ENCODE data around the gene LAMA3.

Gene LAMA3

DNA sequence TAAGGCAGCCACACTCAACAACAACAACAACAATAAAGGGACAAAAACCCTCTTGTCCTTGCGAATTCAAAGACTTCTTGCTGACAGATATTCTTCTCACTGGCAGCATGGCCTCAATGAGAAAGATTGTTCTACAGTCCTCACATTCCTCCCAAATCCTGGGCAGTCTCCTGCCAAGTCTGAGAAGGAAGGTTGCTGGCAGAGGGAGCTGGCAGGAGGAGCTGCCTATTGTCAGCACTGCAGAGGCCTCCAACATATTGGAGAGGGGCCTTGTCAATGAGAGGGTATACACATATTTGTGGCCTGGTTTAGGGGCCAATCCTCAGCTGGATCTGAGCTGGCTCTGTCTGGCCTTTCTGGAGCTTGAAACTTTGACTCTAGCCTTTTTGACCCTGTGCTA, 63.5 kb downstream of the LAMA3 start:
- TF ChIP-seq PAX5 (IDR thresholded peaks at IDR 0.05; ENCODE audit: insufficient read depth, low read length, severe bottlenecking) (no peak), POLR2AphosphoS5 (IDR thresholded peaks at IDR 0.05; ENCODE audit: low read depth, low read length) (no peak), POU2F2 (IDR thresholded peaks at IDR 0.05; ENCODE audit: low read depth, low read length) (no peak), POLR2A (IDR thresholded peaks at IDR 0.05; ENCODE audit: low read depth, low read length) (no peak), SPI1 (IDR thresholded peaks at IDR 0.05; ENCODE audit: low read depth, low read length) (no peak), TAF1 (IDR thresholded peaks at IDR 0.05; ENCODE audit: low read depth, low read length) (no peak)
- no peak for FAIRE-seq
- DNase-seq (ENCODE audit: insufficient read length, low spot score) = no peak

DNA sequence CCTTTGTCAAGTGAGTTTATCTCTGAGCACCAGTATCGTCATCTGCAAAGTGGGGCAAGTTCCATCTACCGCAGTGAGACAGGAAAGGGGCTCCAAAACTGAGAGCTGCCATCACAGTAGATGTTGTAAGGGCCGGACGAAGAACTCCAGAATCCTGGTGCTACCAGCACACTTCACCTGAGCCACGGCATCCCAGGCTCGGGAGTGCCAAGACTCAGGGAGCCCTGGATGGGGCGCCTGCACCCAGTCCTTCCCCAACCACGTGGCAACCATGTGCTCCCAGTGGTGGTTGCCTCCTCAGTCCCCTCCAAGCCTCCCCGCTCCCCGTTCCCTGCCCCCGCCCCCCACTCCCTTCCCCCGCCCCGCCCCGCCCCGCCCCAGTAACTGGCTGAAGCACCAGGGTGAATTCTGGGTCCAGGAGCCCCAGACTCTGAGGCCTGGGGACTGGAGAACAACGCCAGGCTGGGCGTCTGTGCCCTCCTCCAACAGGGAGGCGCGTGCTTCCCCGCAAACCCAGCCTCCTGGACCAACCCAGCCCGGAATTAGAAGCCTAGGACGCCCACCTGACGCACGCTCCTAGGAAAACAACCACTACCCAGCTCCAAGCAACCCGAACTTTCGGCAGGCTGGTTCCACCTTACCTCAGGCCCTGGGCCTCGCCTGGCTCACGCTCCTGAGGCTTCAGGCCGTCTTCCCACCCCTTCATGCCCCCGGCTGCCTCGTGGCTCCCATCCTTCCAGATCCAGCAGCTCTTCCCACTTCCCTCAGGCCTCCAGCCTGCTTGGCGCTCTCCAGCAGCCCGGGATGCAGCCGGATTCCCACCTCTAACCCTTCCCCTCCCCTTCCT, 67.6 kb downstream of the LAMA3 start:
- no peak for DNase-seq (ENCODE audit: insufficient read length, low spot score)
- TF ChIP-seq POLR2AphosphoS5 (IDR thresholded peaks at IDR 0.05; ENCODE audit: low read depth, low read length) = no peak

DNA sequence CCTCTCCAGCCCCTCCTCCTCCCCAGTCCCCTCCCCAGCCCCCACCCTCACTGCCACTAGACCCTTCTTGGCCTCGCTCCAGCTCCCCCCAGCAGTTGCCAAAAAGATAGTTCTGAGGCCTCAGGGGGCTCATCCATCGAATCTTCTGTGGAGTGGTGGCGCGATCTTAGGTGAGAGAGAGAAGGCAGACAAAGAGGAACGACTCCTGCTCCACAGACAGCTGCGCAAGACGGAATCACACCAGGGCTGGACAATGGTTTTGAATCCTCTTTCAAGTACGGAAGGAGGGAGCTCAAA, 68.1 kb downstream of the LAMA3 start:
- DNase-seq (ENCODE audit: insufficient read length, low spot score) = no peak
- no peak for TF ChIP-seq PAX5 (IDR thresholded peaks at IDR 0.05; ENCODE audit: insufficient read depth, low read length, severe bottlenecking)
- TF ChIP-seq POLR2AphosphoS5 (IDR thresholded peaks at IDR 0.05; ENCODE audit: low read depth, low read length) = no peak
- TF ChIP-seq SPI1 (IDR thresholded peaks at IDR 0.05; ENCODE audit: low read depth, low read length) = no peak
- no peak for TF ChIP-seq POLR2A (IDR thresholded peaks at IDR 0.05; ENCODE audit: low read depth, low read length)
- no peak for TF ChIP-seq POU2F2 (IDR thresholded peaks at IDR 0.05; ENCODE audit: low read depth, low read length)
- no peak for TF ChIP-seq TAF1 (IDR thresholded peaks at IDR 0.05; ENCODE audit: low read depth, low read length)
- FAIRE-seq = no peak

More for the DNA sequence above, 67.6 kb downstream of the LAMA3 start:
- FAIRE-seq = no peak

DNA sequence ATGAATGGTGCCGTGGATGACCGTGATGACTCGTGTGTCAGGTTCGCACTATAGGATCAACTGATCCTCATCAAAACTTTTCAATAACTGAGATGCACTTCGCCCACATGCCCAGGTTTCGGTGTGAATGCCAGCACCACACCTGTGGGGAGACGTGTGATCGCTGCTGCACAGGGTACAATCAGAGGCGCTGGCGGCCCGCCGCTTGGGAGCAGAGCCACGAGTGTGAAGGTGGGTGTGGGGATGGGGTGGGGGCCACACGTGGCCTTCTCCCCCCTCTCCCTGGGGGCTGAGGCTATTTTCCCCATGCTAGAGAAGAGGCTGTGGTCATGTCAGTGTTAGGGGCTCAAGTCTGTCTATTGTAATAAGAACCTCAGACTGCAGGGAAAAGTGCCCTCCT, 69.0 kb downstream of the LAMA3 start:
- no peak for DNase-seq (ENCODE audit: insufficient read length, low spot score)
- TF ChIP-seq PAX5 (IDR thresholded peaks at IDR 0.05; ENCODE audit: insufficient read depth, low read length, severe bottlenecking) (no peak), TAF1 (IDR thresholded peaks at IDR 0.05; ENCODE audit: low read depth, low read length) (no peak), POLR2A (IDR thresholded peaks at IDR 0.05; ENCODE audit: low read depth, low read length) (no peak), SPI1 (IDR thresholded peaks at IDR 0.05; ENCODE audit: low read depth, low read length) (no peak), POLR2AphosphoS5 (IDR thresholded peaks at IDR 0.05; ENCODE audit: low read depth, low read length) (no peak), POU2F2 (IDR thresholded peaks at IDR 0.05; ENCODE audit: low read depth, low read length) (no peak)
- no peak for FAIRE-seq

DNA sequence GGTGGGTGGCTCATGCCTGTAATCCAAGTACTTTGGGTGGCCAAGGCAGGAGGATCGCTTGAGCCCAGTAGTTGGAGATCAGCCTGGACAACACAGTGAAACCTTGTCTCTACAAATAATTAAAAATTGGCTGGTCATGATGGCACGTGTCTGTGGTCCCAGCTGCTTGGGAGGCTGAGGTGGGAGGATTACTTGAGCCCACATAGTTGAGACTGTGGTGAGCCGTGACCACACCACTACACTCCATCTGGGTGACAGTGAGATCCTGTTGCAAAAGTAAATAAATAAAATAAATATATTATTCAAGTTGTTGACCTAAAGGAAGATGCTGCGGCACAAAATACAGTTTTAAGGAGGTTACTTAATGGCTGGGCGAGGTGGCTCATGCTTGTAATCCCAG, 72.7 kb downstream of the LAMA3 start:
- no peak for FAIRE-seq
- TF ChIP-seq TAF1 (IDR thresholded peaks at IDR 0.05; ENCODE audit: low read depth, low read length) (no peak), SPI1 (IDR thresholded peaks at IDR 0.05; ENCODE audit: low read depth, low read length) (no peak), POLR2AphosphoS5 (IDR thresholded peaks at IDR 0.05; ENCODE audit: low read depth, low read length) (no peak), POLR2A (IDR thresholded peaks at IDR 0.05; ENCODE audit: low read depth, low read length) (no peak), PAX5 (IDR thresholded peaks at IDR 0.05; ENCODE audit: insufficient read depth, low read length, severe bottlenecking) (no peak), POU2F2 (IDR thresholded peaks at IDR 0.05; ENCODE audit: low read depth, low read length) (no peak)
- no peak for DNase-seq (ENCODE audit: insufficient read length, low spot score)

DNA sequence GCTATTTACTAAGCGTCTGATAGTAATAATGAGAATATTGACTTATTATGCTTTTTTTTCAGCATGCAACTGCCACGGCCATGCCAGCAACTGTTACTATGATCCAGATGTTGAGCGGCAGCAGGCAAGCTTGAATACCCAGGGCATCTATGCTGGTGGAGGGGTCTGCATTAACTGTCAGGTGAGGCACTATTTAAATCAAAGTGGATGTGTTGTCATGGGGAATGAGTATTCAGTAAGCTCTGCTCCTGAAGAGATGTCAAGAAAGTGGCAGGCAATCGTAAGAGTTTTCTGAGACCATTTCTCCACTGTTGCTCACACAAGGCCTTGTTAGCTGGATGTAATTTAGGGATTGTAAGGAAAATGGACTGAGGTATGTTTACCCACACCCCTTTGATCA, 74.1 kb downstream of the LAMA3 start:
- FAIRE-seq (no peak), DNase-seq (ENCODE audit: insufficient read length, low spot score) (no peak)

DNA sequence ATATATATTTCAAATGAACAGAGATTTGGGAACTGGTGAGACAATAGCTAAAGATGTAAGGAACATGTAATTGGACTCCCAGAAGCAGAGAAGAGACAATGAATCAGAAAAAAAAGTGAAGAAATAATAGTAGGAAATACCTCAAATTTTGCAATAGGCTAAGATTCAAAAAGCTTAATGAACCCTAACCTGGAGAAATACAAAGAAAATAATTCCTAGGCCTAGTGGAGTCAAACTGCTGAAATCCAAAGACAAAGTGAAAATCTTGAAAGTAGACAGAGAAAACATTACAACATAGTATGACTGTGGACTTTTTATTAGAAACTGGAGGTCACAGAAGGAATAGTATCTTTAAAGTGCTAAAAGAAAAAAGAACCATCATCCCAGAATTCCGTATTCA, 76.7 kb downstream of the LAMA3 start:
- no peak for FAIRE-seq

More for the DNA sequence above, 74.1 kb downstream of the LAMA3 start:
- TF ChIP-seq POLR2AphosphoS5 (IDR thresholded peaks at IDR 0.05; ENCODE audit: low read depth, low read length) (no peak), SPI1 (IDR thresholded peaks at IDR 0.05; ENCODE audit: low read depth, low read length) (no peak), PAX5 (IDR thresholded peaks at IDR 0.05; ENCODE audit: insufficient read depth, low read length, severe bottlenecking) (no peak), TAF1 (IDR thresholded peaks at IDR 0.05; ENCODE audit: low read depth, low read length) (no peak), POLR2A (IDR thresholded peaks at IDR 0.05; ENCODE audit: low read depth, low read length) (no peak), POU2F2 (IDR thresholded peaks at IDR 0.05; ENCODE audit: low read depth, low read length) (no peak)

DNA sequence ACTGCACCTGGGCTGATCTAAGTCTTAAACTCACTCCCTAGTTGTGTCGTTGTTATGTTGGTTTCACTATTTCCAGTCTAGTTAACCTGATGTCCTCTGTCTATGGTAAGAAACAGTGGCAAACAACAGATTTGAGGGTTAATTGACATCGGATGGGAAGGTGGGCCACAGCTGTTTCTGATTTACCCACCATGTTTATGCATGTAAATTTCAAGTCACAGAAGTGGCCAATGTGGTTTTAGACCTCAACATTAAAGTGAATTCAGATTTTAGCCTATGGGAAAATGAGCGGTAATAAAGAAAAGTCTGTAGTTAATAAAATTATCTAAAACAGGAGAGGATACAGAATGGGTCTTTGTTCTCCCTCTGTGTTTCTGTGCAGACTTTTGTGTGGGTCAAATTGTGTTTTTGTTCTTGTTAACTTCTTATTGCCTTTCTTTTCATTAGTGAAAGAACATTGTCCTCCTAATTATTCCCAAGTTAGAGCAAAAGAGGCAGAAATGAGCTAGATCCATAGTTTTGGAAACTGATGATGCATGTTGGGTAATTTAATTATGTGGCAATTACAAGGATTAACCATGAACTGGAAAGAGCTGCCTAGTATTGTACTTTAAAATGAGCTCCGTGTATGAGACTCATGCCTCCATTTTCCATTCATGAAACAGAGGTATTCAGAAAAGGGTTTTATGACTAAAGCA, 83.2 kb downstream of the LAMA3 start:
- FAIRE-seq (no peak), DNase-seq (ENCODE audit: insufficient read length, low spot score) (no peak)
- TF ChIP-seq POLR2A (IDR thresholded peaks at IDR 0.05; ENCODE audit: low read depth, low read length) (no peak), POLR2AphosphoS5 (IDR thresholded peaks at IDR 0.05; ENCODE audit: low read depth, low read length) (no peak), TAF1 (IDR thresholded peaks at IDR 0.05; ENCODE audit: low read depth, low read length) (no peak)

More for the DNA sequence above, 76.7 kb downstream of the LAMA3 start:
- no peak for DNase-seq (ENCODE audit: insufficient read length, low spot score)
- TF ChIP-seq SPI1 (IDR thresholded peaks at IDR 0.05; ENCODE audit: low read depth, low read length) (no peak), TAF1 (IDR thresholded peaks at IDR 0.05; ENCODE audit: low read depth, low read length) (no peak), POU2F2 (IDR thresholded peaks at IDR 0.05; ENCODE audit: low read depth, low read length) (no peak), PAX5 (IDR thresholded peaks at IDR 0.05; ENCODE audit: insufficient read depth, low read length, severe bottlenecking) (no peak), POLR2AphosphoS5 (IDR thresholded peaks at IDR 0.05; ENCODE audit: low read depth, low read length) (no peak), POLR2A (IDR thresholded peaks at IDR 0.05; ENCODE audit: low read depth, low read length) (no peak)

DNA sequence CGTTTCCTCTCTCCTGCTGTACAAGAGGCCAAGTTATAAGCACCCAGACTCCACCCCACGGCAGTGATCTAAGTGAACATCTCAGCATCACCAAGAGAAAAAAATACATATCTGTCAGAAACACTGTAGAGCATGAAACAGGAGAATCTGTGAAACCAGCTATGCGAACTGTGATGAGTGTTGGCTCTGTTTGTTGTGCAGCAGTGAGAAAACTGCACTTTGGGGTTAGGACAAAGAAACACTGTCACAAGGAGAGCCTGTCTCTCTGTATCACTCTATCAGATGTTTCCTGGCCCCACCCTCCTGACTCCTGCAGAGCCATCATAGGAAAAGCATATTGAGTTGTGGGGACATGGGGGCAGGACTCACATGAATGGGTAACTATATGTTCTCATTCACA, 87.1 kb downstream of the LAMA3 start:
- DNase-seq (ENCODE audit: insufficient read length, low spot score) (no peak), FAIRE-seq (no peak)
- TF ChIP-seq PAX5 (IDR thresholded peaks at IDR 0.05; ENCODE audit: insufficient read depth, low read length, severe bottlenecking) (no peak), TAF1 (IDR thresholded peaks at IDR 0.05; ENCODE audit: low read depth, low read length) (no peak), SPI1 (IDR thresholded peaks at IDR 0.05; ENCODE audit: low read depth, low read length) (no peak), POU2F2 (IDR thresholded peaks at IDR 0.05; ENCODE audit: low read depth, low read length) (no peak), POLR2A (IDR thresholded peaks at IDR 0.05; ENCODE audit: low read depth, low read length) (no peak), POLR2AphosphoS5 (IDR thresholded peaks at IDR 0.05; ENCODE audit: low read depth, low read length) (no peak)

All from GM12891 (cell line).